LNCaP clone FGC (cell line): ENCODE measurements around the gene PRCC.

Experiments
- DNase-seq: peaks from one replicate; pipeline ENCODE4 v3.0.0-alpha.2; 2011; ENCODE audit warnings: low read depth
- H3K4me3 ChIP-seq: 2 replicates; pipeline ENCODE4 v1.5.1; 2011; ENCODE audit warnings: mild to moderate bottlenecking, low read depth, low read length, control low read depth
- TF ChIP-seq, protein P1 (sequence below): IDR thresholded peaks from 2 replicates; pipeline ENCODE4 v1.5.1; 2012; ENCODE audit warnings: mild to moderate bottlenecking; ENCODE audit not compliant: control insufficient read depth, insufficient read depth; ENCODE audit errors: extremely low read depth

Gene PRCC

DNA sequence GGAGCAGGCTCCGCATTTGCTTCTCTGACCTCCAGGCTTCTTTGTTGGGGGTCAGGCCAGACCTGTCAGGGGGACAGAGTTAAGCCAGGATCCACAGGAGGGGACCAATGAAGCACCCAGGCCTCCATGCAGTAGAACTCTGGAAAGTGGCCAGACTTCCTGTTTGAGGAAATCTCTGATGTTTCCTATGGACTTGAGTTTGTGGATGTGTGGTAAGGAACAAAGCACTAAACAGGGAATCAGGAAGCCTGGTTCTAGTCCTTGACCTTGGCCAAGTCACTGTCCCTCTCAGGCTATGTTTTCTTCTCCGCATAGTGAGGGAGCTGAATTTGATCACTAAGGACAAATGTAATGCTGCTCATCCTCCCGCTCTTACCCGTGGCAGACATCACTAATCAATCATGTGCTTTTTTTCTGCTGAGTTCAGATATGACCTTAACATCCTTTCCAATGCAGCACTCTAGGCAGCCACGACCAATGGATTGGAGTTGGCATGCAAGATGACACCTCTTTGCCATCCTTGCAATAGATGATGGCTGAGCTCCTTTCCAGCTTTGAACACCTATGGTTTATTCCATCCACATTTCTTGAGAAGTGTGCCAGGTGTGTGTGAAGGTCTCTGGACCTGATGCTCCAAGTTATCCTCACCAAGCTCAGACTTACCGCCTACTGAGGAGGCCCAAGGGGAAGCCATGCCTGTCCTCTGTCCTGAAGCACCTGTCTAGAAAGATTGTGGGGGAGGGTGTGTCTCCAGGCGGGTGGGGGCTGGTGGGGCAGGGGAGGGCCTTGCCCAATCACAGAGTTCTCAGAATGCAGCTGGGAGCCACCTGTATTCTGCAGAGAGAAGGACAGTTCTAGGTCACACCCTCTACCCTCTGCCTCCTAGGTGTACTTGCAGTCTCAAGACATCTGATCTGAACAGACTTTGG lies 39.4 kb downstream of the PRCC start:
- TF ChIP-seq, protein P1, sequence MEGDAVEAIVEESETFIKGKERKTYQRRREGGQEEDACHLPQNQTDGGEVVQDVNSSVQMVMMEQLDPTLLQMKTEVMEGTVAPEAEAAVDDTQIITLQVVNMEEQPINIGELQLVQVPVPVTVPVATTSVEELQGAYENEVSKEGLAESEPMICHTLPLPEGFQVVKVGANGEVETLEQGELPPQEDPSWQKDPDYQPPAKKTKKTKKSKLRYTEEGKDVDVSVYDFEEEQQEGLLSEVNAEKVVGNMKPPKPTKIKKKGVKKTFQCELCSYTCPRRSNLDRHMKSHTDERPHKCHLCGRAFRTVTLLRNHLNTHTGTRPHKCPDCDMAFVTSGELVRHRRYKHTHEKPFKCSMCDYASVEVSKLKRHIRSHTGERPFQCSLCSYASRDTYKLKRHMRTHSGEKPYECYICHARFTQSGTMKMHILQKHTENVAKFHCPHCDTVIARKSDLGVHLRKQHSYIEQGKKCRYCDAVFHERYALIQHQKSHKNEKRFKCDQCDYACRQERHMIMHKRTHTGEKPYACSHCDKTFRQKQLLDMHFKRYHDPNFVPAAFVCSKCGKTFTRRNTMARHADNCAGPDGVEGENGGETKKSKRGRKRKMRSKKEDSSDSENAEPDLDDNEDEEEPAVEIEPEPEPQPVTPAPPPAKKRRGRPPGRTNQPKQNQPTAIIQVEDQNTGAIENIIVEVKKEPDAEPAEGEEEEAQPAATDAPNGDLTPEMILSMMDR: no peak
- no peak for DNase-seq
- no peak overlapping the region for H3K4me3 ChIP-seq

DNA sequence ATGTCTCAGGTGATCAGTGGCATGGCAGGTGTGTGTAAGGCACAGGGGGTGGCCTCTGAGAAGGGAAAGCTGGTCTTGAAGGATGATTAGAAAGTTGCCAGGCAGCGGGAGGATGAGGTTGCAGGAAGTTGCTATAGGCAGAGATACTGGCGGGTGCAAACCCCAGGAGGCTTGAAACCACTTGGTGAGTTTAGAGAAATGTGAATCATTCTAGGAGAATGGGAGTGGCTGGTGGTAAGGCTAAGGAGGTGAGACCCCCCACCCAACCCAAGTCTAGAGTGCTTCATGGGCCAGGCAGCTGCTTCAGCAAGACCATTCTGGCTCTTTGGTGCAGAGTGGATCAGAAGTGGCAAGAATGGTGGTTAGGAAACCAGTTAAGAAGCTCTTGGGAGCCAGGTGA lies 40.3 kb downstream of the PRCC start:
- no peak for DNase-seq
- TF ChIP-seq, protein P1: no peak
- no peak overlapping the region for H3K4me3 ChIP-seq

DNA sequence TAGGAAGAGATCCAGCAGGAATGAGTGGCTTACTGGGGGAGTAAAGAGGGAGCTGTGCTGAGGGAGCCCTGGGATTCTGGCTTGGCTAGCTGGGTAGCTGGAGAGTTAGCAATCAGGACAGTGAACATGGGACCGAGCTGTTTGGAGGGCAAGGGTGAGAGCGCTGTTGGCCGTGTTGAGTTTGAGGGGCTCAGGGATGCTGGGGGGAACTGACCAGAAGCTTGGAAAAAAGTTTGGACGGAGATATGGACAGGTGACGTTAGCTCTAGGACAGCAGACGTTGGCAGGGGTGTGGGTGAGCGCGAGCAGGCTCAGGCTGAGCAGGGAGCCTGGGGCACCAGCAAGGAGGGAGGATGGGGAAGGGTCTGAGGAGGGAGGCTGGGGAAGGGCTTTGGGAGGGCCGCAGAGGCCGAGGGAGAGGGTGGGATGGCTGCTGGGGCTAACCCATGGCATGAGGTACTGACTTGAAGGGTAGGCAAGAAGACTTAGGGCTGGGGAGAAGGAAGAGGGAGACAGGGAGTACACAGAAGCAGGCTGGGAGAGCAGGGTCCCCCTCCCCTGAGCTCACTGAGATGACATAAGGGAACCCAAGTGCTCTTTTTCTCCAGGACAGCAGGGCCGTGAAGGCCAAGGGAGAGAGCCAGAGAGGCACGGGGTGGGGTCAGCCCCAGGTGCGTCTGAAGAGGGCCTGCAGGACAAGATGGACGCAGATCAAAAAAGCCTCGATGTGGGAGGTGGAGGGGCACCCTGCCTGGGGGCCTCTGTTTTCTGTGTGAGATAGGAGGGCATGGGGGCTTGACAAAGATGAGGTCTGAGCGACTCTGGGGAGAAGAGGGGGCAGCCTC lies 41.1 kb downstream of the PRCC start:
- TF ChIP-seq, protein P1: no peak
- no peak for DNase-seq
- no peak overlapping the region for H3K4me3 ChIP-seq

DNA sequence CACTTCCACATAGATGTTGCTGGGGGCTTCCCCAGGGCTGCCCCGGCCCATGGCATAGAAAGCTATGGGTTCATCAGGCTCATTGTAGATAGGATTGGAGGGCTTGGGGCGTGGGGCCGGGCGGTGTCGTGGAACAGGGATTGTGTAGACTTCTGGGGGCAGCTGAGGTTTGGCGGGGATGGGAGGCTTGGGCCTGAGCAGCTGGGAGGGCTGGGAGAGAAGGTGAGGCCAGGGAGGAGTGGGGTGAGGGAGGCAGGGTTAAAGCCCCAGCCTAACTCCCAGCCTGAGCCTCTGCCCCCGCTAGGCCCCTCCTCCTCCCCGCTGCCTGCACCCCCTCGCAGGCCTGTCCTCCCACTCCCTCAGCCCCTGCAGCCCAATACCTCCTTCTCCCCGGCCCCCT lies 41.9 kb downstream of the PRCC start:
- DNase-seq: no peak
- TF ChIP-seq, protein P1: no peak
- no peak overlapping the region for H3K4me3 ChIP-seq

DNA sequence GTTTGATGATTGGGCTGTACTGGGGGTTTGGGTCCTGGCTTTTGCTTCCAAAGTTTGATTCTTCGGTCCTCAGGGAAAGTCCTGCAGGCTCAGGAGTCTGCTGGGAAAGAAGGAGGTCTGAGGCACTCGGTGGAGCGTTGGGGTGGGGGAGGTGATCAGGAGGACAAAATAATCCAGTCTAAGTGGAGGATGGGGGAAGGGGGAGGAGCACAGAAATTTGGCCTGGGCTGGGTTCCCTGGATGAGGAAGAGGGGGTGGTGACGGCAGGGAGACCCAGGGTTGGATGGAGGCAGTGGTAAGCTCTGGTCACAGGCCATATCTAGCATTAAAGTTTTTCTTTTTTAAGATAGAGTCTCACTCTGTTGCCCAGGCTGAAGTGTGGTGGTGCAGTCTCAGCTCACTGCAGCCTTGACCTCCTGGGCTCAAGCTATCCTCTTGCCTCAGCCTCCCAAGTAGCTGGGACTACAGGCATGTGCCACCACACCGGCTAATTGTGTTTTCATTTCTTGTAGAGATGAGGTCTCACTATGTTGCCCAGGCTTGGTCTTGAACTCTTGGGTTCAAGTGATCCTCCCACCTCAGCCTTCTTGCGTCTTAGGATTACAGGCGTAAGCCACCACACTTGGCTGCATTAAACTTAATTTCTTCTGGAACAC lies 42.5 kb downstream of the PRCC start:
- no peak overlapping the region for H3K4me3 ChIP-seq
- TF ChIP-seq, protein P1: no peak
- DNase-seq: no peak

DNA sequence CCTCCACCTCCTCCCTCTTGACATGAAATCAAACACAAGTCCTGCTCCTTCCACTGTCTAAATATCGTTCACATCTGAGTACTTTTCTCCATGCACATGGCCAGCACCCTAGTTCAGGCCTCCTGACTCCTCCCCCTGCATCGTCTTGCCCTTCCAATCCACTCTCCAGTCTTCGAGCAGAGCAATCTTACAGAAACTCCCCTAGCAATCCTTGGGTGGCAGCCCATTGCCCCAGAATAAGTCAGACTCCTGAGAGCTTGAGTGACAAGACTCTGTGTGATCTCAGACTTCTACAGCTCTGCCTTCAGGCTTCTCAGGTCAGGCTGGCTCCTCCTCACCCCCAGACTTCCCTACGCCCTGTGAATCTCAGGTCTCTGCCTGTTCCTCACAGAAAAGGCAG lies 43.8 kb downstream of the PRCC start:
- TF ChIP-seq, protein P1: no peak
- no peak overlapping the region for H3K4me3 ChIP-seq

More for the DNA sequence above, 43.8 kb downstream of the PRCC start:
- no peak for DNase-seq
